GM12873 (cell line): ENCODE results near the gene ANKRD45.

Source experiments
- CTCF ChIP-seq: IDR thresholded peaks from 2 replicates; pipeline ENCODE4 v1.5.1; 2012; ENCODE audit warnings: low read depth, mild to moderate bottlenecking, moderate library complexity, low read length, control low read depth; ENCODE audit not compliant: insufficient read depth; ENCODE audit errors: missing control alignments

The ANKRD45 gene

GRCh38 chr1:173661271-173661670 lies 8.4 kb downstream of the ANKRD45 start:
- TF ChIP-seq CTCF = no peak

- TF ChIP-seq CTCF = no peak
Observed at GRCh38 chr1:173660306-173660705, 9.3 kb downstream of the ANKRD45 start.

GRCh38 chr1:173648880-173649605 lies 20.6 kb downstream of the ANKRD45 start:
- no peak for TF ChIP-seq CTCF

- TF ChIP-seq CTCF = no peak
Observed at GRCh38 chr1:173646656-173647055, 23.0 kb downstream of the ANKRD45 start.

- no peak for TF ChIP-seq CTCF
Observed at GRCh38 chr1:173639102-173639501, 30.5 kb downstream of the ANKRD45 start.

GRCh38 chr1:173638043-173639021 lies 31.3 kb downstream of the ANKRD45 start:
- TF ChIP-seq CTCF = no peak

GRCh38 chr1:173635116-173635515 lies 34.5 kb downstream of the ANKRD45 start, which contains the start of gene TEX50:
TEX50 (plus strand) TSS chr1:173635338; CDS start chr1:173635522, 184 bp downstream.
- TF ChIP-seq CTCF = no peak
